Transverse colon (tissue), 3 donors: ENCODE results near the gene SSUH2.

Source experiments
- CTCF ChIP-seq, 5 experiments: fragments of 200-600 bp in 3 of 5; fragments of 450-650 bp in 2 of 5; sonication (generic) in 3 of 5; IDR thresholded peaks; 1 replicate in 2 of 5; 2 replicates in 3 of 5; pipeline ENCODE4 v1.5.1; 2016 to 2017; ENCODE audit warnings: antibody characterized with exemption in 5 of 5, inconsistent platforms in 3 of 5, mild to moderate bottlenecking in 2 of 5, moderate library complexity in 1 of 5
- POLR2A ChIP-seq: fragments of 450-650 bp; IDR thresholded peaks from one replicate; pipeline ENCODE4 v1.6.1; 2016; ENCODE audit warnings: antibody characterized with exemption, mild to moderate bottlenecking, moderate library complexity

DNA sequence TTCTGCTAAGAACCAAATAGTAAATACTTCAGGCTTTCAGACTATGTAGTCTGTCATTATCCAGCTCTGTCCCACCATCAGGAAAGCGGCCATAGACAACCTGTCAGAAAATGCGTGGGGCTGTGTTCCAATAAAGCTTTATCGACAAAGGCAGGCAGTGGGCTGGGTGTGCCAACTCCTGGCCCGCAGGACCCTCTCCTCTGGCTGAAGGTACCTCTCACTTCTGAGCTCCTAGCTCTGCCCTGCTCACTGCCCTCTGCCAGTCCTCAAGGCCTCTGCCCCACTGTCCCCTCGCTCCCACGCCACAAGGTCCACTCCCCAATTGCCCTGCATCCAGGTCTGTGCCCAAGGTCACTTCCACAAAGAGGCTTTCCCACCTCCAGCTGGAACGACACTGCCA lies 20.0 kb downstream of the SSUH2 start:
- no peak for TF ChIP-seq CTCF (IDR thresholded peaks at IDR 0.05)
- no peak for TF ChIP-seq POLR2A
